Fibroblast of skin of right quadriceps (primary cell): Measurements from ENCODE around the gene FAM3B.

ENCODE experiments used
- DNase-seq: peaks from one replicate; pipeline ENCODE4 v3.0.0-alpha.2; 2013

Gene FAM3B

GRCh38 chr21:41369105-41369919 lies 52.7 kb downstream of the FAM3B start:
- DNase-seq = peak; percentile 16

GRCh38 chr21:41369920-41370839 lies 53.6 kb downstream of the FAM3B start:
- DNase-seq = no peak

DNA sequence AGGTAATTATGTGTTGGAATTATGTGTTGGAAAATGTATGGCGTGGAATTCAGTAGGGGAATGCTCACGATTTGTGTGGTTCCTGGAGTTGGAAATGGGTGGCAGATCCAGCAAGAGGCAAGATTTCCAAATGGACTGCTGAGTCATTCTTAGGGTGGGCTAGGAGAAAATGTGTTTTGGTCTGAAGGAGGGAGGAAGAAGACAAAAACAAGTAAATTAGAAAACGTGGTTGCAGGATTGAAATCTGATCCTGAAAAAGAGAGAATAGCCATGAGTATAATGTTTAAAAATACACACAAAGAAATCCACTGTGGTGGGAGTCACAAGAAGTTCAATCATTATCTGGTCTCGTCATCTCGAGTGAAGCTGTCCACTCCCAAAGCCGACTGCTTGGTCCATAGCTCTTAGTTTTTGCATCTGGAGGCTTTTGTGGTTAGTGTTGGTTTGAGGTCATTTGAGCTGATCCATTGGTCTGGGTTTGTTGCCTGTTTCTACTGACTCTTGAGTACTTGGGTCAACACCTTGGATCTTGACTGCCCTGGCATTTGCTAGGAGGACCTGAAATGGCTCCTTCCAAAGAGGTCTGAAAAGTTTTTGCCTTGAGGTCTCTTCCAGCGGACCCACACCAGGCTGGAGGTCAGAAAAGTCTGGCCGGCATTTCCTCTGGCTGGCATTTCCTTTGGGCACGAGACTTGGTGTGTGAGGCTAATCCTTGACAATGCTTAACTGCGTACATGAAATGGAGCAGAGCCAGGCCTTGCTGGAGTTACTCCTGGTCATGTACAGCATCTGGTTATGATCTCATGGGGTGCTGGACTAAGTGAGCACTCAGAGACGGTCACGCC lies 54.5 kb downstream of the FAM3B start:
- peak; percentile 31 for DNase-seq

GRCh38 chr21:41371685-41372030 lies 55.1 kb downstream of the FAM3B start:
- DNase-seq = no peak

- DNase-seq = no peak
Measured at GRCh38 chr21:41373253-41373652, 56.7 kb downstream of the FAM3B start.

DNA sequence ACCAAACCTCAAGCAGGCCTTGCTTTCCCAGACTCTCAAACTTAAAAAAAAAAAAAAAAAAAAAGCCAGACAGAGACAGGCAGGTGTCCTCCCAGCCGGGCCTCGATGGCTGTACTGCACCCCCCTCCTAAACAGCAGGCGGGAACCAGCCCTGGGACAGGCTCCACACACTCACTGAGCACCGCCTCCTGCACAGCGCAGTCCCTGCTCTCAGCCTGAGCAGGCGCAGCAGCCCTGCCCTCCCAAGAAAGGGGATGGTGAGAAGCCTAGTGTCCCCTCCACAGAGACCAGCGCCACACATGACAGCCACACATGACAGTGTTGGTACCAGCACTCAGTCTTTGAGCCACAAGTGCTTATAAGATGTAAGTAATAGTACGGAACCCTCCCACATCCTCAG lies 57.2 kb downstream of the FAM3B start:
- DNase-seq = no peak

DNA sequence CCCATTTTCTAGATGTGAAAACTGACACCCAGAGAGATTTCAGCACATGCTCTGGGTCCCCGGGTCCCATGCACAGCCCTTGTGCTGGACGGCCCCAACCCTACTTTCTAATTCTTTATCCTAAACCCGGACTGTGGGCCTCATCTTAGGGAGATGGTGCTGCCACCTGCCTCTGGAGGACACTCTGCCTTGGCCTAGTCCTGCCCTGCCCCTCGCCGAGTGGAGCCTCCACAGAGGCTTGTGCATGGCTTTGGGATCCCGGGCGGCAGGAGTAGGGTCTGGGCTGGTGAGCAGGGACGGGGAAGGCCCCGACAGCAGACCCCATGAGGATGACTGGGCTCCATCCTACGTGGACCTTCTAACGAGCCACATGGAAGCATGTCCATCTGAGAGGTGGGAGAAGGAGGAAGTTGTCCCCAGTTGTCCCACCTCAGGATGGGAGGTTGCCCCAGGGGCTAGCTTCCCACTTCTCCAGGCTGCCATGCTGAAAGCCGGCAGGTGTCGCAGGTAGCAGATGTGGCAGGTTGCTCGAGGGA lies 57.6 kb downstream of the FAM3B start:
- DNase-seq = no peak

- DNase-seq = no peak
Measured at GRCh38 chr21:41374867-41375533, 58.4 kb downstream of the FAM3B start.

DNA sequence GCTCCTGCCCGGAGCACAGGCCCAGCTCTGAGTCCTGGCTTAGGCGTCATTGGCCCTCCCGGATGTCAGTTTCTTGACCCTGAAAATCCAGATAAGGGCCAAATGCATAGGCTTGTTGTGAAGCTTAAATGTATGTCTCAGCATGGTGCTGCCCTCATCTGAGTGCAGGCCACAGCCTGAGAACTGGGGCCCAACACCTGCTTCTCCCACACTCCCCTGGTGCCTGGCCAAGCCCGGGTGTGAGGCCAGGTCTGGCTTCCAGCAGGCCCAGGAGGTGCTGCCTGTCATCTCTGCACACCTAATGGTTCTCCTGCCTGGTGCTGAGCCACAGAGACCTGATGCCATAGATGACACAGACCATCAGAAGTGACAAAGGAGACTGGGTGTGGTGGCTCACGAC lies 59.3 kb downstream of the FAM3B start:
- DNase-seq = no peak

DNA sequence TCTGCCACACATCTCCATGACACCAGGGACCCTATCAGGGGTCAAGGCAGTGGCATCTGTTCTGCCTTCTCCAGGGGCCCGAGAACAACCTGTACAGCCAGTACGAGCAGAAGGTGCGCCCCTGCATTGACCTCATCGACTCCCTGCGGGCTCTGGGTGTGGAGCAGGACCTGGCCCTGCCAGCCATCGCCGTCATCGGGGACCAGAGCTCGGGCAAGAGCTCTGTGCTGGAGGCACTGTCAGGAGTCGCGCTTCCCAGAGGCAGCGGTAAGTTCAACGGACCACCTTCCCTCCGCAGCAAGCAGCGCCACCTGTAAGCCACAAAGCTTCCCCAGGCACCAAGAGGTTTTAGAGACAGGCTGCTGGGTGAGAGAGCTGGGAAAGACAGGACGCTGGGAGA lies 61.1 kb downstream of the FAM3B start:
- no peak for DNase-seq

DNA sequence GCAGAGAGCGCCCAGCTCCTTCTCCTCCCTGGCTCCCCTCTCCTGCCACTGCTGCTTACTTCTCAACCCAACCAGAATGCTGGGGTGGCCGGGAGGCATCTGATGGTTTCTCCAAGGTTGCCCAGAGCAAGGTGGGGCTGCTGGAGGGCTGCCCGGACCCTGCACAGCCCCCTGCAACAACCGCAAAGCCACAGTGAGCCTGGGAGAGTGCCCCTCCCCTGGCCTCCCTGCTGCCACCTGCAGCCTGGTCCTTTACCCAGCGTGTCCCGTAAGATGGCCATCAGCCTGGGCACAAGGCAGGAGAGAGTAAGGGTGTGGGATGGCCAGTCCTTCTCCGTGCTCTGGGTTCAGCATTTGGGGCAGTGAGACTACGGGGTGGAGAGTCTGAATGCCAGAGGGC lies 62.2 kb downstream of the FAM3B start:
- no peak for DNase-seq

DNA sequence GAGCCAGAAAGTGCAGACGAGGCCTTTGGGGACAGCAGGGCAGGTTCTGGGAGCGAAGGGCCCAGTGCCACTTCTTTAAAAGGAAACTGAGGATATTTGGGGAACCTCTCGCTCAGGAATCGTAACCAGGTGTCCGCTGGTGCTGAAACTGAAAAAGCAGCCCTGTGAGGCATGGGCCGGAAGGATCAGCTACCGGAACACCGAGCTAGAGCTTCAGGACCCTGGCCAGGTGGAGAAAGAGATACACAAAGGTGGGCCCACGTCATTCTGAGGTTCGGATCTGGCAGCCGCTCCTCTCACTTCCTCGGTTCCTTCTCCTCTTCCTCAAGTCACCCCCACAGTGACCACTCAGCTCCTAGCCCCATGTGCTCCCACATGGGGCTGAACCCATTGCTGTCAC lies 63.3 kb downstream of the FAM3B start:
- DNase-seq = no peak

GRCh38 chr21:41381731-41382130 lies 65.1 kb downstream of the FAM3B start:
- peak; percentile 24 for DNase-seq

DNA sequence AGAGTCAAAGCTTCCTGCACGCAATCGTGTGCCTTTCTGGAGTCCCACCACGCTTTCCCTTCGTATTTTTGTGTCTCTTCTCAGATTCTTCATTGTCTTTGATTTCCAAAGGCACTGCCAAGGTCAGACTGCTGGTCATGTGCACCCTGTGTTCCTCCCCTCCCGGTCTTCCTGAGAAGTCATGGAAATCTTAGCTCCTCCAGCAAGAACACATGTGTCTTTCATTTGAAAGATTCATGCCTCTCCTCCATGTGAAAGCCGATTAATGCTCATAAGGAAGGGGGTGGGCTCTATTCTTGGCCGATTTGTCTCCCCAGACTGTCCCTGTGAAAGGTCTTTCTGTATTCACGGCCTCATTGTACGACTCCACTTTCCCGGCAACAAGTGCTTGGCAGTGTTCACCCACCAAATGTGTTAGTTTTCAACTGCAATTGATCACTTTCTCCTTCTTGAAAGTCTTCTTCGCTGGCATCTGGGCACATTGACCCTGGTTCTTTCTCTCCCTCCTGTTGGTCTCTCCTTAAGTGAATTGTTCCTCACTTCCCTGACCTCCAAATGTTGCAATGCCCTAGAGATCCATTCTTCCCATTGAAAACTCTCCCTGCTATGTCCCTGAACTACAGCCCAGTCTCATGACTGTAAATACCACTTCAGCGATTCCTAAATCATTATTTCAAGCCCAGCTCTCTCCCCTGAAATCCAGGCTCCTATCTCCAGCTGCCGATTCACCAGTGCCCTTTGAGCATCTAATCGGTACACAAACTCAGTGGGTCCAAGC lies 70.6 kb downstream of the FAM3B start:
- DNase-seq = no peak

GRCh38 chr21:41387824-41388223 lies 71.2 kb downstream of the FAM3B start:
- DNase-seq = no peak

- DNase-seq = no peak
Measured at GRCh38 chr21:41388259-41388658, 71.7 kb downstream of the FAM3B start.

DNA sequence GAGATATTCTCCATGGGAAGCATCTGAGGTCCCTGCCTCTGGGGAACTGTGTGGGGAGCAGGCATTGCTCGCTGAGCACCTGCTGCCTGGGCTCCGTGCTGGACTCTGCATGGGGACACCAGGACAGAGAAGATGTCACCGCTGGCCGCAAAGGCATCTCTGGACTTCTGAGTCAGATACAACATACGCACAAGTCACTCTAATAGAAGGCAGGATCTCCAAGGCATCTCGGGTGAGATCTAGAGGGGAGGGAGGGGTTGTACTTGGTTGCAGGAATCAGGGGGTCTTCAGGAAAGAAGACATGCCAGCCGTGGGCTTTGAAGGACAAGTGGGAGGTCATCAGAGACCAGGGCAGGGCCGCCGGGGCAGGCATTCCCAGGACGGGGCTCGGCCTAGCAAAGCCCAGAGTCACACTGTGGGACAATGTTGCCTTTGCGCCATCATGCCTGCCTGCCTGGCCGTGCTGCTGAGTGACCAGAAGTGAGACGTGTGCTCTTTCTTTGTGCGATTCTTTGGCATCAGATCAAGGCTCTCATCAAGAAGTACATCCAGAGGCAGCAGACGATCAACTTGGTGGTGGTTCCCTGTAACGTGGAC lies 73.5 kb downstream of the FAM3B start:
- DNase-seq = no peak

- DNase-seq = no peak
Measured at GRCh38 chr21:41393876-41394465, 77.4 kb downstream of the FAM3B start.

DNA sequence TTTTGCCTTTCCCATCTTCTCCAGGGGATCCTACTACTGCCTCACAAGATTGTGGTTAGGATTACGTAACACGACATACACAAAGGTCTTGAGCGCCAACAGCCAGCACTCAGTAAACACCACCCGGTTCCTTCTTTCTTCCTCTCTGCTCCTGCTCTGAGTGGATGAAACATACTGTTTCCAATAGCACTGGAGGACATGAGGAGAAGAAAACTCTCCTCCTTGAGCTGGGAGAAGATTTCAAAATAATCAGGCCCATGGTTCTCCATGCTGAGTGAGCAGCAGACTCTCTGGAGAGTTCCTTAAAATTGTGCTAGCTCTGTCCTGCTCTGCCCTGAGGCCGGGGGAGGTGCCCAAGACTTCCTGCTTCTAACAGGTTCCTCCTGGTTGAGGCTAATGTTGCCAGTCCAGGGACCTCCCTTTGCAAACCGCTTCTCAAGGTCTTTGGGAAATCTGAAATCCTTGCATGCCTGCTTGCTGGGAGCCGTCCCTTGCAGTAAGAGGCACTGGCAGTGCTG lies 80.0 kb downstream of the FAM3B start:
- DNase-seq = peak; percentile 18

DNA sequence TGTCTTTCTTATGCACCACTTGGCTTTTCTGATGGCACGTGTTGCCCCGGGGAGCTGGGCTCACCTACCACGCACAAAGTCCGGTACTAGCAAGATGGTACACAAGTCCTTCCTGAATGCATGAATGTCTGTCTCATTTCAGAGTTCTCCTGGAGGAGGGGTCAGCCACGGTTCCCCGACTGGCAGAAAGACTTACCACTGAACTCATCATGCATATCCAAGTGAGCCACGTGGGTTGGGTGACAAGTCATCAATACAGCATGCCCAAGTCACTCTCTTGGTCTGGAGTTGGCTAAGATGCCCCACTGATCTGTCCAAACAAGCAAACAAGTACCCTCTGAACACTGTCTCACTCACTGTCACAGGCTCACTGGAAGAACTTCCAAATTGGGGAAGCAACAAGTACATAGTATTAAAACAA lies 80.9 kb downstream of the FAM3B start:
- DNase-seq = no peak
